Measurements from ENCODE around the gene ARHGEF33. TPM values are rescaled to one million over a fixed set of nuclear protein-coding genes. Genes with fewer than 3 reads are reported as not detected.

Gene ARHGEF33
- total RNA-seq, 6 donors from 2014 or later: 0.34 to 3.1 (median 1.0) TPM

DNA sequence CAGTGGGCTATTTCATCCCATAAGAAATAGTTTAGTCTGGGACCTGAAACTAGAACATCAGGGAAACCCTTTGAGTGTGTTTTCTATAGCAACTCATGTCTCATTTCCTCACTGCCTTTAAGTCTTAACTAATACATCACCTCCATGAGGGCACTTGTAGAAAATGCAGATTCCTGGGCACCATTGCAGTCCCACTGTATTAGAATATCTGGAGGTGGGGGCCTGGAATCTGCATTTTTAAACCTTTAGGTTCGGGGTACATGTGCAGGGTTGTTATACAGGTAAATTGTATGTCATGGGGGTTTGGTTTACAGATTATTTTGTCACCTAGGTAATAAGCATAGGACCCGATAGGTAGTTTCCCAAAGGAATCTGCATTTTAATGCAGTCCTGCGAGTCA is 87.4 kb downstream of the ARHGEF33 start:
- H3K27me3 ChIP-seq: no peaks in the 10 kb centered on the region
- no peak for ATAC-seq (ENCODE audit: low FRiP score in 2 of 2)
- H3K4me3 ChIP-seq: no peak overlapping the region
- no peaks in the 10 kb centered on the region for H3K4me1 ChIP-seq
- DNase-seq: no peak
- TF ChIP-seq POLR2AphosphoS5 (IDR thresholded peaks at IDR 0.05): no peak
- WGBS, 2 donors: 95 to 97% methylated on average over 3 of the region's 3 CpGs
- no peaks in the 10 kb centered on the region for H3K9me3 ChIP-seq
- H3K36me3 ChIP-seq: peaks cover 0 to 3% (median 1%) of the 10 kb centered on the region in 4 donors
- no peak overlapping the region for H3K27ac ChIP-seq

DNA sequence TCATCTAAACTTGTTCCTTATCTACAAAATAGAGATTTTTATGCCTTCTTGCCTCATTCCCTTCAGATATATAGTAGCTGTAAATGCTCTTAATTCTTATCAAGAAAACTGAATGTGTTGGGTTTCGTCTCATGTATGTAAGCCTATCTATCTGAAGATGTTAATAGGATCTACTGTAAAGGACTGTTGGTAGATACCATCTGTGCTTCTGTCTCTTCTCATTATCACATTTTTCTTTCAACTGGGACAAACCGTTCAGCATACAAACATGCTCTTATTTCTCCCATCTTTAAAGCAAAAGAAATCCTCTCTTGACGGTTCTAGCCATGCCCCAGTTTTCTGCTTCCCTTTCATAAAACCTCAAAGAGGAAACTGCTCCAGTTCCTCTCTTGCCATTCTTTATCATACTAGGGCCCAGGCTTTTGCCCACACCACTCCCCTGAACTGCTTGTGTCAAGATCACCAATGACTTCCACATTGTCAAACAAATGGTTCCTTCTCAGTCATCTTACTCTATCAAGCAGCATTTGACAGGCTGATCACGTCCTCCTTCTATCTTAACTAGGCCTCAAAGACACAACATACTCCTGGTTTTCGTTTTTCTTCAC is 88.7 kb downstream of the ARHGEF33 start:
- ATAC-seq (ENCODE audit: low FRiP score in 2 of 2) (no peak), DNase-seq (no peak)
- WGBS, 2 donors: 77 to 83% methylated on average over 5 of the region's 5 CpGs
- H3K4me3 ChIP-seq: no peak overlapping the region
- H3K9me3 ChIP-seq: no peaks in the 10 kb centered on the region
- no peaks in the 10 kb centered on the region for H3K4me1 ChIP-seq
- no peak for TF ChIP-seq EP300 (IDR thresholded peaks at IDR 0.05)
- TF ChIP-seq, protein P1, sequence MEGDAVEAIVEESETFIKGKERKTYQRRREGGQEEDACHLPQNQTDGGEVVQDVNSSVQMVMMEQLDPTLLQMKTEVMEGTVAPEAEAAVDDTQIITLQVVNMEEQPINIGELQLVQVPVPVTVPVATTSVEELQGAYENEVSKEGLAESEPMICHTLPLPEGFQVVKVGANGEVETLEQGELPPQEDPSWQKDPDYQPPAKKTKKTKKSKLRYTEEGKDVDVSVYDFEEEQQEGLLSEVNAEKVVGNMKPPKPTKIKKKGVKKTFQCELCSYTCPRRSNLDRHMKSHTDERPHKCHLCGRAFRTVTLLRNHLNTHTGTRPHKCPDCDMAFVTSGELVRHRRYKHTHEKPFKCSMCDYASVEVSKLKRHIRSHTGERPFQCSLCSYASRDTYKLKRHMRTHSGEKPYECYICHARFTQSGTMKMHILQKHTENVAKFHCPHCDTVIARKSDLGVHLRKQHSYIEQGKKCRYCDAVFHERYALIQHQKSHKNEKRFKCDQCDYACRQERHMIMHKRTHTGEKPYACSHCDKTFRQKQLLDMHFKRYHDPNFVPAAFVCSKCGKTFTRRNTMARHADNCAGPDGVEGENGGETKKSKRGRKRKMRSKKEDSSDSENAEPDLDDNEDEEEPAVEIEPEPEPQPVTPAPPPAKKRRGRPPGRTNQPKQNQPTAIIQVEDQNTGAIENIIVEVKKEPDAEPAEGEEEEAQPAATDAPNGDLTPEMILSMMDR (IDR thresholded peaks at IDR 0.05): no peak
- TF ChIP-seq POLR2A (IDR thresholded peaks at IDR 0.05): no peak
- TF ChIP-seq POLR2AphosphoS5 (IDR thresholded peaks at IDR 0.05): no peak
- peaks cover 0 to 4% (median 2%) of the 10 kb centered on the region in 4 donors for H3K36me3 ChIP-seq
- no peaks in the 10 kb centered on the region for H3K27me3 ChIP-seq
- no peak overlapping the region for H3K27ac ChIP-seq

DNA sequence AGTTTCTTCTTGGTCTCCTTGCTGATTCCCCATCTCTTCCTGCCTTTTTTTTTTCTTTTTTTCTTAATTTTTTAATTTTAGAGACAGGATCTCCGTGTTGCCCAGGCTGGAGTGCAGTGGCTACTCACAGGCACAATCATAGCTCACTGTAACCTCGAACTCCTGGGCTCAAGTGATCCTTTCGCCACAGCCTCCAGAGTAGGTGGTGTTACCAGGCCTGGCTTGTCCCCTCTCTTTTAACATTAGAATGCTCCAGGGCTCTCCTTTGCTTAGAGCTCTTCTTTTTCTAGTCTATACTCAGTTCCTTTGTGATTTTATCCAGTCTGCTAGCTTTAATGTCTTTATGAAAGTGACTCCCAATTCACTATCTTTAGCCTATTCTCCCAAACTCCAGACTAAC is 89.2 kb downstream of the ARHGEF33 start:
- no peaks in the 10 kb centered on the region for H3K9me3 ChIP-seq
- DNase-seq (no peak), ATAC-seq (ENCODE audit: low FRiP score in 2 of 2) (no peak)
- TF ChIP-seq POLR2A (IDR thresholded peaks at IDR 0.05): no peak
- no peak for TF ChIP-seq EP300 (IDR thresholded peaks at IDR 0.05)
- TF ChIP-seq, protein P1 (IDR thresholded peaks at IDR 0.05): no peak
- no peak for TF ChIP-seq POLR2AphosphoS5 (IDR thresholded peaks at IDR 0.05)
- H3K4me1 ChIP-seq: no peaks in the 10 kb centered on the region
- H3K27ac ChIP-seq: no peak overlapping the region
- no peaks in the 10 kb centered on the region for H3K27me3 ChIP-seq
- H3K36me3 ChIP-seq: peaks cover 0 to 4% (median 2%) of the 10 kb centered on the region in 4 donors
- H3K4me3 ChIP-seq: no peak overlapping the region
- WGBS, 2 donors: 94 to 95% methylated on average over 3 of the region's 3 CpGs

- H3K27ac ChIP-seq: no peak overlapping the region
- H3K36me3 ChIP-seq: peaks cover 0 to 24% (median 14%) of the 10 kb centered on the region in 4 donors
- H3K4me1 ChIP-seq: no peaks in the 10 kb centered on the region
- TF ChIP-seq, protein P1 (IDR thresholded peaks at IDR 0.05): no peak
- no peak for TF ChIP-seq EP300 (IDR thresholded peaks at IDR 0.05)
- TF ChIP-seq POLR2A (IDR thresholded peaks at IDR 0.05): no peak
- no peak for TF ChIP-seq POLR2AphosphoS5 (IDR thresholded peaks at IDR 0.05)
- H3K9me3 ChIP-seq: no peaks in the 10 kb centered on the region
- 94 to 96% methylated on average over 3 of the region's 3 CpGs for WGBS, 2 donors
- ATAC-seq (ENCODE audit: low FRiP score in 2 of 2) (no peak), DNase-seq (no peak)
- no peaks in the 10 kb centered on the region for H3K27me3 ChIP-seq
- H3K4me3 ChIP-seq: no peak overlapping the region
These were observed 91.5 kb downstream of the ARHGEF33 start for GRCh38 chr2:38981003-38981669.

DNA sequence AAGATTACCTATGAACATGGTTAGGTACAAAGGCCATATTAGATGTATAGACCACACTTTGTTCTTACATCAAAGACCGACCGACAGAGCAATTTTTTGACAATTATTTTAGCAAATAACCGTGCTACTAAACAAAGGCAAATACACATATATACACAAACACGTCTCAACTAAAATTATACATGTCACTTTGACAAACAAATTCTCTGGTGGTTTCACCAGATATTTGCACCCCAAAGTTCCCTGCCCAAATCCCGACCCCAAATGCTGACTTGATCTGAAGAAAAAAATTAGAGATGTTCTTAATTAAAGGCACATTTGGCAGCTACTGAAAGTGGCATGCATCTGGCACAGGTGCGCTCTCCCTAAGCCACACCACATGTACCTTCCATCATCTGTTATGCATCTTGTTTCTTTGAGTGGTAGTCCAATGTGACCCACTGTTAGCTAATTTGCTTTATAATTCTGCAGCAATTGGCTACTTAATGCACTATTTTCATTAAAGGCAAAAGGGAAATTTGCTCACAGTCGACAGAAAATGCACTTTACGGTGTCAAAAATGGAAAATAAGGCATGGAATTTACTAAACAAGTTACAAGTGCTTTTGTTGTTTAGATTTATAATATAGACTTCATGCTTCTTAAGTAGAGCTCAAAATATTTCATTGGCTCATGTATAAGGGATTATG is 92.1 kb downstream of the ARHGEF33 start:
- peaks cover 0 to 30% (median 20%) of the 10 kb centered on the region in 4 donors for H3K36me3 ChIP-seq
- TF ChIP-seq POLR2AphosphoS5 (IDR thresholded peaks at IDR 0.05): no peak
- H3K9me3 ChIP-seq: no peaks in the 10 kb centered on the region
- no peak overlapping the region for H3K4me3 ChIP-seq
- H3K27ac ChIP-seq: no peak overlapping the region
- H3K4me1 ChIP-seq: no peaks in the 10 kb centered on the region
- DNase-seq: no peak
- ATAC-seq (ENCODE audit: low FRiP score in 2 of 2): no peak
- 94 to 95% methylated on average over 8 of the region's 8 CpGs for WGBS, 2 donors
- H3K27me3 ChIP-seq: no peaks in the 10 kb centered on the region
